ENCODE results near the gene MRPS26. TPM values are rescaled to one million over a fixed set of nuclear protein-coding genes. Genes with fewer than 3 reads are reported as not detected.
"Not testable (repeated sequence)": the region's sequence is repeated elsewhere in the genome, so short reads cannot be mapped to it uniquely, and the experiment has no call there.

Gene MRPS26
- total RNA-seq, 2 donors from 2014 or later = 75.1 to 87.7 TPM

DNA sequence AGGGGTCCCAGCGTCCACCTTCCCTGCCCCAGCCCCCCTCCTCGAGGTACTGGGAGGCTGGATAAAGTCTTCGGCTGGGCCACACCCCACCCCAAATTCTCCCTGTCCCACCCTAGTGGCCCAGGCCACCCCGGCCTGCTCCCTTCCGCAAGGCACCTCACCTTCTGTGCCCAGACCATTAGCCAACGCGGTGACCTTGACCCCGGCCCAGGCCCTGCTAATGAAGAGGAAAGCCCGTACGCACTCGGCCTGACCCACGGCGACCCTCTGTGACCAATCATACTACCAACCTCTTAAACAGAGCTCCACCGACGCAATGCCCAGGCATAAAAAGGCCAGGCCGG is 25.4 kb downstream of the MRPS26 start:
- Mint-ChIP-seq H3K4me1 (no peaks in the 10 kb centered on the region), H3K9me3 (peaks cover 1% of the 10 kb centered on the region), H3K4me3 (peak overlapping the region; percentile 47), H3K27ac (no peak overlapping the region), H3K27me3 (ENCODE audit: insufficient read depth) (peaks cover 68% of the 10 kb centered on the region), H3K36me3 (ENCODE audit: low read depth) (no peaks in the 10 kb centered on the region)
- no peak for DNase-seq
- Histone ChIP-seq H3K27ac (ENCODE audit: low read depth, low read length) (no peak overlapping the region), H3K9ac (ENCODE audit: extremely low read depth, low read length, poor library complexity, severe bottlenecking) (no peak overlapping the region), H3K4me1 (ENCODE audit: control insufficient read depth, insufficient read depth, low read length) (no peaks in the 10 kb centered on the region), H3K27me3 (ENCODE audit: control insufficient read depth, insufficient read depth, low read length, poor library complexity, severe bottlenecking) (peaks cover 36% of the 10 kb centered on the region), H3K4me3 (ENCODE audit: low read length) (no peak overlapping the region), H3K36me3 (ENCODE audit: control insufficient read depth, insufficient read depth, low read length) (no peaks in the 10 kb centered on the region), H3K9me3 (ENCODE audit: control insufficient read depth, low read length) (no peaks in the 10 kb centered on the region)
- 88 to 92% methylated on average over 3 to 16 of the region's 16 CpGs for WGBS, 2 experiments (ENCODE audit: insufficient coverage in 1 of 2, insufficient read length in 1 of 2)
- TF ChIP-seq CTCF (conservative IDR thresholded peaks at IDR 0.05) = no peak

GRCh38 chr20:3071610-3072529 is 26.0 kb downstream of the MRPS26 start, which contains the start of gene OXT:
TSS of gene OXT (plus strand) at chr20:3071620. CDS start at chr20:3071656, 36 bp downstream.
- DNase-seq = peak; percentile 82
- TF ChIP-seq CTCF (conservative IDR thresholded peaks at IDR 0.05) = peak; percentile 23
- H3K9me3 ChIP-seq (ENCODE audit: control insufficient read depth, low read length) = no peaks in the 10 kb centered on the region
- H3K9ac ChIP-seq (ENCODE audit: extremely low read depth, low read length, poor library complexity, severe bottlenecking) = no peak within 1 kb of the TSS
- H3K4me1 ChIP-seq (ENCODE audit: control insufficient read depth, insufficient read depth, low read length) = no peaks in the 10 kb centered on the region
- no peak within 1 kb of the TSS for H3K27ac Mint-ChIP-seq
- no peak within 1 kb of the TSS for H3K27ac ChIP-seq (ENCODE audit: low read depth, low read length)
- peaks cover 36% of the 10 kb centered on the region for H3K27me3 ChIP-seq (ENCODE audit: control insufficient read depth, insufficient read depth, low read length, poor library complexity, severe bottlenecking)
- WGBS, 2 experiments (ENCODE audit: insufficient coverage in 1 of 2, insufficient read length in 1 of 2) = 32 to 65% methylated on average over 22 to 95 of the region's 95 CpGs
- H3K27me3 Mint-ChIP-seq (ENCODE audit: insufficient read depth) = peaks cover 68% of the 10 kb centered on the region
- H3K9me3 Mint-ChIP-seq = peaks cover 1% of the 10 kb centered on the region
- H3K4me1 Mint-ChIP-seq = no peaks in the 10 kb centered on the region
- H3K4me3 ChIP-seq (ENCODE audit: low read length) = no peak within 1 kb of the TSS
- H3K4me3 Mint-ChIP-seq = peak within 1 kb of the TSS; percentile 47
- H3K36me3 ChIP-seq (ENCODE audit: control insufficient read depth, insufficient read depth, low read length) = no peaks in the 10 kb centered on the region
- H3K36me3 Mint-ChIP-seq (ENCODE audit: low read depth) = no peaks in the 10 kb centered on the region

DNA sequence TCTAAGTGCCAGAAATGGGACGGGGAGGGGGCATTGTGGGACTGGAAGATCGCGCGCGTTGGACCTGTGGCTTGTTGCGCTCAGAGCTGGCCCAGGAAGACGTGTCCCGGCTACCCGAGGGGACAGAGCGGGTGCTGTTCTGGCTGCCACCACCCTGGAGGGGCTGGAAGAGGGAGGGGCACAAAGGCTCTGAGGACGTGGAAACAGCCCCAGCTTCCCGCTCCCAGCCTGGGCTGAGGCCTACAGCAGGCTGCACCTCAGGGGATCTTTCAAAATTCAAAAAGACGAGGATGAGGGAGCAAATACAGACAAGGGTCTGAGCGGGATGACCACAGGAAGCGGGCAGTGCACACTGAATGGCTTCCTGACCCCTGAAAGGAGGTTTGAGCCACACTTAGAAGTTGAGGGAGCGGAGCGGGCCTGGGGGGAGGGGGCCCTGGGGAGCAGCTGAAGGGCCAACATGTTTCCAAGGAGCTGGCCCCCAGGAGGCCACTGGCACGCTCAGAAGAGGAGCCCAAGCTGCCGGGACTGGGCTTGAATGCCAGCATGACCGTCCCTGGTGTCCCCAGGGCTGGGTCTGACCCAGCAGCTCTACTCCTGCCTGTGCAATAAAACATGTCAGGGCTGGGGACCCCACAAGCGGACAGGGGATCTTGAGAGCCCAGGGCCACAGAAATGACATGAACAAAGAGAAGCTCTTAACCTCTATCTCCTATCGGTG is 26.8 kb downstream of the MRPS26 start:
- peaks cover 36% of the 10 kb centered on the region for H3K27me3 ChIP-seq (ENCODE audit: control insufficient read depth, insufficient read depth, low read length, poor library complexity, severe bottlenecking)
- no peaks in the 10 kb centered on the region for H3K9me3 ChIP-seq (ENCODE audit: control insufficient read depth, low read length)
- Mint-ChIP-seq H3K36me3 (ENCODE audit: low read depth) (no peaks in the 10 kb centered on the region), H3K4me3 (peak overlapping the region; percentile 47), H3K4me1 (no peaks in the 10 kb centered on the region), H3K9me3 (peaks cover 1% of the 10 kb centered on the region), H3K27me3 (ENCODE audit: insufficient read depth) (peaks cover 66% of the 10 kb centered on the region), H3K27ac (no peak overlapping the region)
- TF ChIP-seq CTCF (conservative IDR thresholded peaks at IDR 0.05) = no peak
- H3K9ac ChIP-seq (ENCODE audit: extremely low read depth, low read length, poor library complexity, severe bottlenecking) = no peak overlapping the region
- no peak for DNase-seq
- no peaks in the 10 kb centered on the region for H3K4me1 ChIP-seq (ENCODE audit: control insufficient read depth, insufficient read depth, low read length)
- H3K27ac ChIP-seq (ENCODE audit: low read depth, low read length) = no peak overlapping the region
- H3K4me3 ChIP-seq (ENCODE audit: low read length) = no peak overlapping the region
- WGBS, 2 experiments (ENCODE audit: insufficient coverage in 1 of 2, insufficient read length in 1 of 2) = 79 to 94% methylated on average over 12 to 22 of the region's 22 CpGs
- H3K36me3 ChIP-seq (ENCODE audit: control insufficient read depth, insufficient read depth, low read length) = no peaks in the 10 kb centered on the region

- not testable (repeated sequence) for H3K9me3 ChIP-seq (ENCODE audit: control insufficient read depth, low read length); H3K9ac ChIP-seq (ENCODE audit: extremely low read depth, low read length, poor library complexity, severe bottlenecking); H3K4me1 ChIP-seq (ENCODE audit: control insufficient read depth, insufficient read depth, low read length); H3K27ac ChIP-seq (ENCODE audit: low read depth, low read length); H3K4me1 Mint-ChIP-seq; H3K36me3 ChIP-seq (ENCODE audit: control insufficient read depth, insufficient read depth, low read length); DNase-seq; H3K36me3 Mint-ChIP-seq (ENCODE audit: low read depth); H3K4me3 Mint-ChIP-seq; H3K27ac Mint-ChIP-seq; H3K4me3 ChIP-seq (ENCODE audit: low read length); H3K9me3 Mint-ChIP-seq
- 83 to 95% methylated on average over 6 to 8 of the region's 8 CpGs for WGBS, 2 experiments (ENCODE audit: insufficient coverage in 1 of 2, insufficient read length in 1 of 2)
- H3K27me3 Mint-ChIP-seq (ENCODE audit: insufficient read depth) = peaks cover 68% of the 10 kb centered on the region
- H3K27me3 ChIP-seq (ENCODE audit: control insufficient read depth, insufficient read depth, low read length, poor library complexity, severe bottlenecking) = peaks cover 41% of the 10 kb centered on the region
Measured at GRCh38 chr20:3073251-3073643, 27.4 kb downstream of the MRPS26 start.

Data from endodermal cell (in vitro differentiated cells).